Body of pancreas (tissue), 4 donors: ENCODE data around the gene TRIM43B.
"Not testable (repeated sequence)": the region's sequence is repeated elsewhere in the genome, so short reads cannot be mapped to it uniquely, and the experiment has no call there.

Experiments
- CTCF ChIP-seq, 7 experiments: fragments of 450-650 bp in 4 of 7; fragments of 200-600 bp in 3 of 7; sonication (generic) in 3 of 7; IDR thresholded peaks; one replicate each; pipeline ENCODE4 v1.5.1; 2016 to 2019; ENCODE audit warnings: antibody characterized with exemption in 7 of 7
- POLR2A ChIP-seq, 3 donors: fragments of 450-650 bp; IDR thresholded peaks; one replicate each; pipeline ENCODE4 v1.6.1; 2016; ENCODE audit warnings: antibody characterized with exemption in 3 of 3, mild to moderate bottlenecking in 2 of 3

DNA sequence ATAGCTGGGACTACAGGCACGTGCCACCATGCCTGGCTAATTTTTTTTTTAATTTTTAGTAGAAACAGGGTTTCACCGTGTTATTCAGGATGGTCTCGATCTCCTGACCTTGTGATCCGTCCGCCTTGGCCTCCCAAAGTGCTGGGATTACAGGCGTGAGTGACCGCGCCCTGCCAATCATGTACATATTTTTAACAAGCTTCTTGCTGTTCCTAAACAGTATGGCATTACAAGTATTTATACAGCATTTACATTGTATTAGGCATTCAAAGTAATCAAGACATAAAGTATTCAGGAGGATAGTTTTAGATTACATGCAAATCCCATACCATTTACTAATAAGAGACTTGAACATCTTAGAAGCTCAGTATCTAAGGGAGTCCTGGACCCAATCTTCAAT lies 29.7 kb upstream of the TRIM43B start:
- not testable (repeated sequence) for TF ChIP-seq CTCF, POLR2A (IDR thresholded peaks at IDR 0.05)
